Upper lobe of left lung (tissue), 6 donors: ENCODE data around the gene POGZ. TPM values are rescaled to one million over a fixed set of nuclear protein-coding genes. Genes with fewer than 3 reads are reported as not detected.
A peak's percentile ranks its signal among the peaks of the same experiment; 100 is the strongest.

Source experiments
- ATAC-seq, 2 donors: fragments of 200-7000 bp; cut with Tn5 transposase; one replicate each; pipeline ENCODE4 v1.9.1; 2022; ENCODE audit warnings: mild to moderate bottlenecking in 2 of 2, moderate library complexity in 2 of 2; ENCODE audit not compliant: low FRiP score in 2 of 2
- DNase-seq, 2 donors: peaks; one replicate each; pipeline ENCODE4 v3.0.0-alpha.2; 2019 to 2020
- H3K27ac ChIP-seq, 4 donors: fragments of 200-600 bp; sonication (generic); one replicate each; pipeline ENCODE4 v1.5.1; 2016 to 2019
- H3K27me3 ChIP-seq, 4 donors: fragments of 200-600 bp; sonication (generic); one replicate each; pipeline ENCODE4 v1.5.1; 2017 to 2019
- H3K36me3 ChIP-seq, 4 donors: fragments of 200-600 bp; sonication (generic); one replicate each; pipeline ENCODE4 v1.5.1; 2016 to 2019
- H3K4me1 ChIP-seq, 4 donors: fragments of 200-600 bp; sonication (generic); one replicate each; pipeline ENCODE4 v1.5.1; 2018 to 2019
- H3K4me3 ChIP-seq, 4 donors: fragments of 200-600 bp; sonication (generic); one replicate each; pipeline ENCODE4 v1.5.1; 2017 to 2019; ENCODE audit warnings: mild to moderate bottlenecking in 2 of 4, moderate library complexity in 1 of 4
- H3K9me3 ChIP-seq, 4 donors: fragments of 200-600 bp; sonication (generic); one replicate each; pipeline ENCODE4 v1.5.1; 2018 to 2019
- CTCF ChIP-seq, 6 experiments: fragments of 450-650 bp in 4 of 6; fragments of 200-600 bp in 2 of 6; sonication (generic) in 2 of 6; IDR thresholded peaks; one replicate each; pipeline ENCODE4 v1.5.1; 2016 to 2019; ENCODE audit warnings: antibody characterized with exemption in 6 of 6
- EP300 ChIP-seq, 4 donors: sonication (generic); formaldehyde crosslinking; IDR thresholded peaks; one replicate each; pipeline ENCODE4 v1.5.1; 2017; ENCODE audit warnings: antibody characterized with exemption in 4 of 4, control low read depth in 2 of 4
- POLR2A ChIP-seq, 4 donors: fragments of 450-650 bp; IDR thresholded peaks; one replicate each; pipeline ENCODE4 v1.5.1; 2016 to 2017; ENCODE audit warnings: antibody characterized with exemption in 4 of 4, mild to moderate bottlenecking in 2 of 4
- POLR2AphosphoS5 ChIP-seq, 2 donors: sonication (generic); formaldehyde crosslinking; IDR thresholded peaks; one replicate each; pipeline ENCODE4 v1.5.1; 2017; ENCODE audit warnings: antibody characterized with exemption in 2 of 2
- WGBS, 2 donors: methylation state at CpG; one replicate each; pipeline ENCODE4 v1.1.5; 2017 to 2018; 5-methylcytosine and 5-hydroxymethylcytosine counted together
- total RNA-seq, 6 donors: library from RNA; depleted of rRNA in 4 of 6; stranded (reverse); fragments of >200 nt in 4 of 6; gene quantifications; one replicate each; pipeline versions ENCODE4 v1.1.0 to v1.2.1, GENCODE V29; 2016 to 2021
- donor health status: DM: no; HTN: no; CAD: no; lungs with moderate emphysema.
- donor health status: DM: no; HTN: yes; CAD: no; lungs with severe emphysema.

The POGZ gene
- total RNA-seq, 6 donors from 2014 or later = 34.2 to 148 (median 67.9) TPM

GRCh38 chr1:151368393-151369301, 90.6 kb downstream of the POGZ start:
- Histone ChIP-seq H3K27ac (peak overlapping the region in 2 of 4 donors; percentile 24 to 35), H3K4me3 (no peak overlapping the region), H3K27me3 (no peaks in the 10 kb centered on the region), H3K4me1 (peaks cover 33 to 52% (median 42%) of the 10 kb centered on the region in 4 donors), H3K36me3 (peaks cover 18 to 51% (median 31%) of the 10 kb centered on the region in 4 donors), H3K9me3 (no peaks in the 10 kb centered on the region)
- 82 to 89% methylated on average over 8 to 19 of the region's 20 CpGs for WGBS, 2 donors
- TF ChIP-seq CTCF (IDR thresholded peaks at IDR 0.05) (no peak), POLR2AphosphoS5 (IDR thresholded peaks at IDR 0.05) (no peak), EP300 (IDR thresholded peaks at IDR 0.05) (no peak), POLR2A (IDR thresholded peaks at IDR 0.05) (no peak)
- DNase-seq (peak in 1 of 2 donors; percentile 41), ATAC-seq (no peak)

- 77 to 80% methylated on average over 8 of the region's 8 CpGs for WGBS, 2 donors
- Histone ChIP-seq H3K4me1 (peaks cover 28 to 46% (median 37%) of the 10 kb centered on the region in 4 donors), H3K27ac (peak overlapping the region in 1 of 4 donors; percentile 35), H3K27me3 (no peaks in the 10 kb centered on the region), H3K9me3 (peaks cover 0 to 3% (median 0%) of the 10 kb centered on the region in 4 donors), H3K36me3 (peaks cover 18 to 59% (median 35%) of the 10 kb centered on the region in 4 donors), H3K4me3 (no peak overlapping the region)
- DNase-seq (no peak), ATAC-seq (no peak)
- no peak for TF ChIP-seq EP300 (IDR thresholded peaks at IDR 0.05)
- TF ChIP-seq POLR2A (IDR thresholded peaks at IDR 0.05) = no peak
Measured at GRCh38 chr1:151367658-151368392, 91.5 kb downstream of the POGZ start.

DNA sequence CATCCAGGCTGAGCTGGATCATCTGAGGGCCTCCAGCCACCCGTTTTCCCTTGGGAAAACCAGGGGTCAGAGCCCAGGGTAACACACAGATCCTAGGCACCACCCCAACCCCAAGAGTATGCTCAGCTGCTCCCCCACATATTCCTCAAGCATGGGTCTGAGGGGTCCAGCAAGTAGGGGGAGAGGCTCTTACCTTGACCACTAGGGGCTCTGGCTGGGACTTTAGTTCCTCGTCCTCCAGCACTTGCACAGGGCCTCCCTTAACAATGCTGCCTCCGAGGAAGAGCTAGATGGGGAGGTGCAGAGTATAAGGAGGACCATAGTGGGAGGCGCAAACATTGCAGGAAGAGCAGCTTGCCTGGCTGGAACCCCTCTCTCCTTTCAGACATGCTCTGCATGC, 94.3 kb downstream of the POGZ start:
- Histone ChIP-seq H3K4me1 (peaks cover 8 to 20% (median 13%) of the 10 kb centered on the region in 4 donors), H3K4me3 (no peak overlapping the region), H3K27ac (no peak overlapping the region), H3K36me3 (peaks cover 18 to 60% (median 39%) of the 10 kb centered on the region in 4 donors), H3K27me3 (no peaks in the 10 kb centered on the region), H3K9me3 (peaks cover 0 to 11% (median 2%) of the 10 kb centered on the region in 4 donors)
- ATAC-seq (no peak), DNase-seq (no peak)
- 91 to 92% methylated on average over 4 of the region's 4 CpGs for WGBS, 2 donors
- TF ChIP-seq POLR2AphosphoS5 (IDR thresholded peaks at IDR 0.05) = no peak
- no peak for TF ChIP-seq CTCF (IDR thresholded peaks at IDR 0.05)
- no peak for TF ChIP-seq POLR2A (IDR thresholded peaks at IDR 0.05)

- H3K4me3 ChIP-seq = no peak overlapping the region
- WGBS, 2 donors = 96 to 100% methylated on average over 3 of the region's 3 CpGs
- no peak for DNase-seq
- H3K27ac ChIP-seq = no peak overlapping the region
- peaks cover 0 to 11% (median 2%) of the 10 kb centered on the region in 4 donors for H3K9me3 ChIP-seq
- H3K36me3 ChIP-seq = peaks cover 14 to 45% (median 37%) of the 10 kb centered on the region in 4 donors
- H3K4me1 ChIP-seq = no peaks in the 10 kb centered on the region
- TF ChIP-seq EP300 (IDR thresholded peaks at IDR 0.05) (no peak), POLR2A (IDR thresholded peaks at IDR 0.05) (no peak), CTCF (IDR thresholded peaks at IDR 0.05) (no peak), POLR2AphosphoS5 (IDR thresholded peaks at IDR 0.05) (no peak)
- no peaks in the 10 kb centered on the region for H3K27me3 ChIP-seq
- no peak for ATAC-seq
Measured at GRCh38 chr1:151362308-151363155, 96.8 kb downstream of the POGZ start.
